ENCODE data around the gene C22orf39.

- TF ChIP-seq EZH2 (IDR thresholded peaks at IDR 0.05; ENCODE audit: borderline replicate concordance, low read length), result no peak
- no peak for TF ChIP-seq CTCF (conservative IDR thresholded peaks at IDR 0.05 in 1 of 2, IDR thresholded peaks at IDR 0.05 in 1 of 2; ENCODE audit: extremely low read depth in 1 of 2, insufficient read depth in 1 of 2, low read depth in 1 of 2, low read length in 2 of 2)
Observed at GRCh38 chr22:19463491-19464469, 16.3 kb upstream of the C22orf39 start.

Measured in mammary epithelial cell (primary cell).